GM03348 (cell line): ENCODE results near the gene SH3PXD2A.

Experiments
- DNase-seq: peaks from one replicate; pipeline ENCODE4 v3.0.0; 2012; ENCODE audit warnings: low spot score

SH3PXD2A gene

GRCh38 chr10:103557455-103557854 lies 297.9 kb downstream of the SH3PXD2A start:
- DNase-seq, result no peak

- no peak for DNase-seq
These were observed 298.9 kb downstream of the SH3PXD2A start for GRCh38 chr10:103556383-103557007.

DNA sequence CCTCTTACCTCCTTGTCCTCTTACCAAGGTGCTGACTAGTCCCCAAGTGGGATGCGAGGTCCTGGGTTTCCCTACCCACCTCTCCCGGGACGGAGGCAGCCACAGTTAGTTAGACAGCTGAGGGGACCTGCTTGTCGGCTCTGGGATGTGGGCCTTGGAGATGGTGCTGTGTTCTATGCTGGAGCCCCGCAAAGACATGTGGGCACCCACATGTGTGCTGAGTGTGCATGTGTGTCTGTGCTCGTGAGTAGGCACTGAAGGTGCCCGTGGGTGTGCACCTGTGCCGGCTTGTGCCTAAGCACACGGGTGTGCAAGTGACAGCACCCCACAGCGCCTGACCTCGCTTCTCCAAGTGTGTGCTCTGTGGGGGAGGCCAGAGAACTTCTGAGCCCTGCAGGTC lies 299.7 kb downstream of the SH3PXD2A start:
- DNase-seq, result no peak

- DNase-seq, result no peak
These were observed 300.1 kb downstream of the SH3PXD2A start for GRCh38 chr10:103555325-103555649.

DNA sequence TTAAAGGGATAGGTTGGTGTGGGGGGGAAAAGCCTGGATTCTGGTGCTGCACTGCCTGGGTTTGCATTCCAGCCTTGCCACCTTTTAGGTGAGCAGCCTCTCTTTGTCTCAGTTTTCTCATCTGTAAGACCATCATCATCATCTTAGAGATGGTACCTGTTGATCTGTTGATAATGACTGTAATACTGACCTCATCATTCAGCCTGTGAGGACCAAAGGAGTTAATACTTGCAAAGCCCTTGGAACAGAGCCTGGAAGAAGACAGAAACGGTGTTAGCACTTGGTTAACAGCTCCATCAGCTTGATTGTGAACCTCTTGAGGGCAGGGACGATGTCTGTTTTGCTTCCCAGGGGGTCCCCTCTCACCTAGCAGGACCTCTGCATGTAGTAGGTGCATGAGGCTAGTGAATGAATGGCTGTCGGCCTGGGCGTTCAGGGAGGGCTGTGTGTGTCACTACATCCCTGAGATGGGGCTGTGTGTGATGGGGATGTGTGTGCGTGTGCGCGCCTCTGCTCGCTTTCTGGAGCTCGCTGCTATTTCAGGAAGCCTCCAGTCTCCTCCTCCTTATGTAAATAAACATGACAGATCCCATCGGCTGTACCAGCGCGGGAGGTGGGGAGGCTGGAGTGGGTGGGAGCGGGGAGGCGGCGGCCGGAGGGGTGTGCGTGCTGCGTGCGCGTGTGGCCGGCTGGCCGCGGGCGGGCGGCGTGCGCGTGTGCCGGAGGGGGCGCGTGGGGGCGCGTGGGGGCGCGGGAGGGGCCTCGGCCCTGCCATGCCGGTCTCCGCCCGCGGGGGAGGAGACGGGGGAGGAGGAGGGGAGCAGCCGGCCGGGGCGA lies 300.7 kb downstream of the SH3PXD2A start:
- DNase-seq, result peak; percentile 78

GRCh38 chr10:103553743-103554487 lies 301.5 kb downstream of the SH3PXD2A start:
- no peak for DNase-seq

DNA sequence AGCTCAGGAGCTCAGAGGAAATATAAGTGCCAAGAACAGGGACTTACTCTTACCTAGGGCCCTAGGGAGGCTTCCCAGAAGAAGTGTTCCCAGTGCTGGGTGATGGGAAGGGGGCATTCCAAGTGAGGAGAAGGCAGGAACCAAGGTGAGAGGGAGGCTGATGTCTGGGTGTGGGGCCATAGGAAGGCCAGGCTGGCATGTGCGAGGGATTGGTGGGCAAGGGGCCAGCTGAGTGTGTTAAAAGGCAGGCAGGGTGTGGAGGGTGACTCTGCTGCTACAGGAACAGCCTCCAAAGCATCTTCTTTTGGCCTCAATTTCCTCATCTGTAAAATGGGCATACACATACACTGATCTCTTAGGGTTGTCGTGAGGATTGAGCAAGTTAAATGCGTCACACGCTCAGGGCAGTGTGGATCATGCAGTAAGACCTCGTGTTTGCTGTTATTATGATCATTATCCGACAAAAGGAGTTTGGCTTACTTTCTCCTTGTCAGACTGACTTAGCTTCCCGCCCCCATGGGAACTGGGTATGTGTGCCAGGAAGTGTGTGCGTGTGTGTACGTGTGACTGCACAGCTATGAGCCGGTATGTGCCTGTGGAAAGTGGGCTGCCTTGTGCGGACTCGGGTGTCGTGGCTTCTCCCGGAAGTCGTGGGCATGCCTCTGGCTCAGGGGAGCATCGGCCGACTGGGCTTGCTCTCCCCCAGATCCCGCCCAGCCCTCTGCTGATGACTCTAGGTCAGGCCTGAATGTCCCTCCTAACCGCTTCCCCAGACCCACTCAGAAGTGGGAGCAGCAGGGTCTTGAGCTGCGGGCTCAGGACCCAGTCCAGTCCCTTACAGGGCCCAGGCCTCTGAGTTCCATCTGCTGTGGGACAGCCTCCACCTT lies 302.3 kb downstream of the SH3PXD2A start:
- no peak for DNase-seq

DNA sequence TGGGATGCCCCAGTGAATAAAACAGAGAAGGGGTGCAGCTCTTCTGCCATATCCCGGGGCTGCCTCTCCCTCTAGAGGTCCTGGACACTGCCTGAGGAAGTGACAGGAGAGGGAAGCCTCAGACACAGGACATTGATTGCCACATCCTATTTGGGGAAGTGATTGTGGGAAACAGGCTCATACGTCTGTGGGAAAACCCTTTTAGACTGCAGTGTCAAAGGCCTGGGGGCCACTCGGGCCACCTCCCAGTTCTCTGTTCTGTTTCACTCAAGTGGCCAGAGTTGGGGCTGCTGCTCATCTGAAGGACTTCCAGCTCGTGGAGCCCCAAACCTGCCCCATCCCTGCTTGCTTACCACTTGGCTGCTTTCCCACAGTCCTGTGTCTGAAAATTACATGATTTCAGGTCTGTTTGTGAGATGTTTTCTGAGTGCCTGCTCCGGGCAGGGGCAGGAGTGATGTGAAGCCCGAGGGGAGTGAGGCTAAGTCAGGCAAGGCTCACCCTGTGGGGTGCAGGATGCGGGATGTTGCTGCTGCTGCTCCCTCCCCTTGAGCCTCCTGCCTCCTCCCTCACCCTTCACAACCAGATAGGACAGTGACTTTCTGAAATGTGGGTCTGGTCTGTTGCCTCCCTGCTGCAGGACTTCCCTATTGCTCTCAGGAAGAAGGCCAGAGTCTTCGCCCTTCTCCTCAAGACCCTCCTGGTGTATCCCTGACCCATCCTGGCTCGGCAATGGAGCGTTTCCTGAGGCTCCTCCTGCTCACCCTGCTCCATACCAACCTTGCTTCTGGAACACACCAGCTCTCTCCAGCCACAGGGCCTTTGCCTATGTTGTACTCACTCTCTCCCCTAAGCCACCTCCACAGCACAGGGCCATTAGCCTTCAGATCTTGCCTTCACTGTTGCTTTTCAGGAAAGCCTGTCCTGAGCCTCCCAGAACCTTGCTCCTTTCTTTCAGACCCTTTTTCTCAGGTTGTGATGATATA lies 303.5 kb downstream of the SH3PXD2A start:
- no peak for DNase-seq

- no peak for DNase-seq
These were observed 305.1 kb downstream of the SH3PXD2A start for GRCh38 chr10:103550229-103550628.

DNA sequence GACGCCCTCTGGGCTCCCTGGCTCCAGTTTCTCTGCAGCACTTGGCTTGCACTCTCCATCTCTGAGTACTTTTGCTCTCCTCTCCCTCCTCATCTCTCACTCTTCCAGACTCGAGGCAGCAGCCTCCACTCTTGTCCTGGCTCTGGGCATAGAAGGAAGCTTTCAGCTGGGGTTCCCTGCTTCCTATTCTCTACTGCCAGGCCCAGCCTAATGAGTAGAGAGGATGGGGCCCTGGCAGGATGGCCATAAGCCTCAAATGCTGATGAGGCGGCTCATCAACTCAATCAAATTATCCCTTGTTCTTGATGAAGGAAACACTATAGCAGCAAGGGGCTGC lies 306.1 kb downstream of the SH3PXD2A start:
- DNase-seq, result no peak

- DNase-seq, result no peak
These were observed 306.6 kb downstream of the SH3PXD2A start for GRCh38 chr10:103548581-103549348.

DNA sequence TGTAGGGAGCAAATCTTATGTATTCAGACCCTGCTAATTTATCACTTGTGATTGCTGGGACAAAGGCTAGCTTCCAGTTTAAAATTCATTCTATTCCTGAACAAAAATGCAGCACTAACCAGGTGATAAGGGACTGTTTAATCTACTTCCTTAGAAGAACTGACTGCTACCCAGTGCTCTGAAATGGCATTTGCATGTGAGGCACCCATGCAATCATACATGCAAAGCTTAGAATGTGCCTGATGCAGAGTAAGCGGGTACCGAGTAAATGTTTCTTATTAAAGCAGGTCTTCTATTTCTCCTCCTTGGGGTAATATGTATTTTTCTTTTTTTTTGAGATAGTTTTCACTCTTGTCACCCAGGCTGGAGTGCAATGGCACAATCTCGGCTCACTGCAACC lies 307.4 kb downstream of the SH3PXD2A start:
- DNase-seq, result no peak

GRCh38 chr10:103547391-103547946 lies 307.9 kb downstream of the SH3PXD2A start:
- DNase-seq, result no peak

- DNase-seq, result no peak
These were observed 309.0 kb downstream of the SH3PXD2A start for GRCh38 chr10:103546401-103546800.

GRCh38 chr10:103545771-103546281 lies 309.6 kb downstream of the SH3PXD2A start:
- no peak for DNase-seq

- DNase-seq, result no peak
These were observed 310.0 kb downstream of the SH3PXD2A start for GRCh38 chr10:103545366-103545765.

DNA sequence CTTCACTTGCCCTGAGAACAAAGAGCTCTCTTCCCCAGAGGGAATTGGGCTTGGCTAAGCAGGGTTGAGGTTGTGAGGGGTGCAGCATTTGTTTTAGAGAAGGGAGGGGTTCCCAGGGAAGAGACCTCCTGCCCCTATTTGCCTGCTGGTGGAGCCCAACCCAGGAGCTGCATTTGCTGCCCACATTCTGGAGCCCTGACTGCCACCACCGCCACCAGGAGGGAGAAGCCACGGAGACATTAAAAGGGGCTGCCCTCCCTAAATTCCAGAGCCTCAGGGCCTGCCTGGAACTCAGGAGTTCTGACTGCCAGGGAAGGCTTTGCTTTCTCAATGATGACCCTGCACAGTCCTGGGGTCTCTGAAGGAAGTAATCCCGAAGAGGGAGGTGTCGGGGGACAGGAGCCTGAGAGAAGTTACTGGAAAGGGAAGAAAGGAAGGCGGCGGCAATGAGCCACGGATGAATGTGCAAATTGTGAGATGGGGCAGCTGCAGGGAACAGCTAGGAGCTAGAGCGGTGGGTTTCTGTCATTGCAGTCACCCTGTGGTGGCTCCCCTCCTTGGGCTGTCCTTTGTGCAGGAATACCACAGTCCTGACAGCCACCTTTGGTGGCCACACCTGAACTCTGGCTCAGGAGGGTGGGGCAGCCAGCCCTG lies 310.6 kb downstream of the SH3PXD2A start:
- no peak for DNase-seq
